Lung (tissue), 12 donors: ENCODE data around the gene KBTBD4. TPM values are rescaled to one million over a fixed set of nuclear protein-coding genes. Genes with fewer than 3 reads are reported as not detected.

ENCODE experiments used
- ATAC-seq: fragments of 200-7000 bp; cut with Tn5 transposase; one replicate; pipeline ENCODE4 v1.9.1; 2020; ENCODE audit warnings: moderate number of reproducible peaks; ENCODE audit not compliant: insufficient read depth, low FRiP score
- DNase-seq, 3 donors: peaks; one replicate each; pipeline ENCODE4 v3.0.0-alpha.2; 2013 to 2017
- H3K27ac ChIP-seq, 2 donors: one replicate each; pipeline ENCODE4 v1.5.1; 2013; ENCODE audit warnings: mild to moderate bottlenecking in 2 of 2, moderate library complexity in 2 of 2, control low read depth in 1 of 2, inconsistent platforms in 1 of 2, low read depth in 1 of 2, low read length in 1 of 2
- H3K27me3 ChIP-seq, 3 donors: one replicate each; pipeline ENCODE4 v1.5.1; 2013; ENCODE audit warnings: low read length in 2 of 3; ENCODE audit not compliant: control insufficient read depth in 3 of 3, insufficient read depth in 3 of 3
- H3K36me3 ChIP-seq, 4 donors: one replicate each; pipeline ENCODE4 v1.5.1; 2013; ENCODE audit warnings: low read length in 4 of 4, mild to moderate bottlenecking in 1 of 4, moderate library complexity in 1 of 4; ENCODE audit not compliant: control insufficient read depth in 4 of 4, insufficient read depth in 4 of 4
- H3K4me1 ChIP-seq, 5 donors: one replicate each; pipeline ENCODE4 v1.5.1; 2013; ENCODE audit warnings: low read length in 5 of 5, mild to moderate bottlenecking in 2 of 5, moderate library complexity in 1 of 5; ENCODE audit not compliant: control insufficient read depth in 5 of 5, insufficient read depth in 5 of 5
- H3K4me3 ChIP-seq: one replicate; pipeline ENCODE4 v1.5.1; 2013; ENCODE audit warnings: mild to moderate bottlenecking, control low read depth, moderate library complexity
- H3K9ac ChIP-seq, 2 donors: one replicate each; pipeline ENCODE4 v1.5.1; 2013; ENCODE audit warnings: low read length in 2 of 2, control low read depth in 1 of 2; ENCODE audit not compliant: insufficient read depth in 1 of 2
- H3K9me3 ChIP-seq, 4 donors: one replicate each; pipeline ENCODE4 v1.5.1; 2013; ENCODE audit warnings: low read length in 3 of 4, mild to moderate bottlenecking in 1 of 4, moderate library complexity in 1 of 4; ENCODE audit not compliant: control insufficient read depth in 4 of 4, insufficient read depth in 3 of 4
- CTCF ChIP-seq: IDR thresholded peaks from 2 replicates; pipeline ENCODE4 v1.5.1; 2012; ENCODE audit warnings: mild to moderate bottlenecking; ENCODE audit errors: control extremely low read depth, extremely low read depth
- WGBS, 2 donors: extraction: QIAGEN DNeasy Blood & Tissue Kit; methylation state at CpG; one replicate each; pipeline ENCODE4 v1.1.7; 2013; 5-methylcytosine and 5-hydroxymethylcytosine counted together
- polyA plus RNA-seq, 2 donors: library from polyadenylated mRNA; stranded (reverse); fragments of 200-250 nt; gene quantifications; one replicate each; pipeline ENCODE4 v1.2.1, GENCODE V29; 2013
- total RNA-seq, 2 donors: library from RNA; depleted of rRNA in 1 of 2; stranded (reverse); fragments of >200 nt in 1 of 2; gene quantifications; one replicate each; pipeline ENCODE4 v1.2.1, GENCODE V29; 2014 to 2021
- donor health status: control.
- donor health status: control.
- donor health status: Bipolar disorder and iron deficiency.
- donor health status: healthy.
- donor health status: DM: yes; HTN: yes; CAD: no.

KBTBD4 gene
- total and polyA plus RNA-seq, 4 donors = 5.8 to 17.1 (median 15.9) TPM

GRCh38 chr11:47570651-47571356 lies 8.0 kb downstream of the KBTBD4 start:
- Histone ChIP-seq H3K9ac (no peak overlapping the region), H3K27ac (no peak overlapping the region), H3K4me3 (no peak overlapping the region), H3K36me3 (peaks cover 0 to 32% (median 22%) of the 10 kb centered on the region in 4 donors), H3K9me3 (peaks cover 0 to 2% (median 0%) of the 10 kb centered on the region in 4 donors), H3K4me1 (peaks cover 0 to 17% (median 2%) of the 10 kb centered on the region in 5 donors), H3K27me3 (no peaks in the 10 kb centered on the region)
- 47 to 78% methylated on average over 3 of the region's 3 CpGs for WGBS, 2 donors
- ATAC-seq = no peak
- DNase-seq = no peak
- TF ChIP-seq CTCF = no peak

DNA sequence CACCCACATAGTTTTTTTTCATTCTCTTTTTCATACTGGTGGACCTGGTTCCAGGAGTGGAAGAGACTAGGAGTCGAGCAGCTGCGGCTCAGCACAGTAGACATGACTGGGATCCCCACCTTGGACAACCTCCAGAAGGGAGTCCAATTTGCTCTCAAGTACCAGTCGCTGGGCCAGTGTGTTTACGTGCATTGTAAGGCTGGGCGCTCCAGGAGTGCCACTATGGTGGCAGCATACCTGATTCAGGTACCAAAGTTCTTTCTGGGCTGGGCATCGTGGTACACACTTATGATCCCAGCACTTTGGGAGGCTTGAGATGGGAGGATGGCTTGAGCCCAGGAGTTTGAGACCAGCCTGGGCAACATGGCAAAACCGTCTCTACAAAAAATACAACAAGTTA lies 9.1 kb downstream of the KBTBD4 start:
- WGBS, 2 donors = 92 to 96% methylated on average over 7 of the region's 7 CpGs
- H3K36me3 ChIP-seq = peaks cover 0 to 26% (median 21%) of the 10 kb centered on the region in 4 donors

GRCh38 chr11:47566149-47566698 lies 12.5 kb downstream of the KBTBD4 start:
- DNase-seq (no peak), ATAC-seq (peak; percentile 32)
- peak overlapping the region; percentile 26 to 88 for H3K9ac ChIP-seq
- TF ChIP-seq CTCF = no peak
- H3K27ac ChIP-seq = peak overlapping the region in 1 of 2 donors; percentile 91
- H3K36me3 ChIP-seq = peaks cover 0 to 8% (median 5%) of the 10 kb centered on the region in 4 donors
- whole genome bisulfite sequencing, 2 donors = 16 to 24% methylated on average over 17 of the region's 17 CpGs
- no peaks in the 10 kb centered on the region for H3K27me3 ChIP-seq
- peak overlapping the region; percentile 75 for H3K4me3 ChIP-seq
- peaks cover 0 to 9% (median 3%) of the 10 kb centered on the region in 5 donors for H3K4me1 ChIP-seq
- no peaks in the 10 kb centered on the region for H3K9me3 ChIP-seq

More for the DNA sequence above, 9.1 kb downstream of the KBTBD4 start:
- no peaks in the 10 kb centered on the region for H3K27me3 ChIP-seq
- TF ChIP-seq CTCF = no peak
- peaks cover 0 to 2% (median 0%) of the 10 kb centered on the region in 4 donors for H3K9me3 ChIP-seq
- H3K4me1 ChIP-seq = peaks cover 0 to 17% (median 4%) of the 10 kb centered on the region in 5 donors
- no peak overlapping the region for H3K4me3 ChIP-seq
- ATAC-seq (no peak), DNase-seq (no peak)
- H3K9ac ChIP-seq = no peak overlapping the region
- H3K27ac ChIP-seq = no peak overlapping the region
